Hepatocyte (in vitro differentiated cells): Measurements from ENCODE around the gene F13A1. TPM values are rescaled to one million over a fixed set of nuclear protein-coding genes. Genes with fewer than 3 reads are reported as not detected.

Source experiments
- DNase-seq: peaks from one replicate; pipeline ENCODE4 v3.0.0-alpha.2; 2016; ENCODE audit warnings: low spot score
- H2AFZ ChIP-seq: fragments of 200-600 bp; sonication (generic); 2 replicates; pipeline ENCODE4 v1.6.0; 2016; ENCODE audit warnings: antibody characterized with exemption, mild to moderate bottlenecking
- H3K27ac ChIP-seq: fragments of 200-600 bp; sonication (generic); 2 replicates; pipeline ENCODE4 v1.5.1; 2016; ENCODE audit warnings: mild to moderate bottlenecking
- H3K27me3 ChIP-seq: fragments of 200-600 bp; sonication (generic); 2 replicates; pipeline ENCODE4 v1.6.1; 2016
- H3K36me3 ChIP-seq: fragments of 200-600 bp; sonication (generic); replicated peaks from 2 replicates; pipeline ENCODE4 v1.5.1; 2016; ENCODE audit warnings: low read depth; ENCODE audit not compliant: insufficient read depth
- H3K4me1 ChIP-seq: fragments of 200-600 bp; sonication (generic); 2 replicates; pipeline ENCODE4 v1.5.1; 2016; ENCODE audit warnings: mild to moderate bottlenecking, moderate library complexity; ENCODE audit not compliant: insufficient read depth
- H3K4me2 ChIP-seq: fragments of 200-600 bp; sonication (generic); 2 replicates; pipeline ENCODE4 v1.6.0; 2016
- H3K4me3 ChIP-seq: fragments of 200-600 bp; sonication (generic); 2 replicates; pipeline ENCODE4 v1.5.1; 2016; ENCODE audit warnings: mild to moderate bottlenecking
- H3K79me2 ChIP-seq: fragments of 200-600 bp; sonication (generic); 2 replicates; pipeline ENCODE4 v1.6.0; 2017; ENCODE audit warnings: mild to moderate bottlenecking
- H3K9me2 ChIP-seq: fragments of 200-600 bp; sonication (generic); replicated peaks from 2 replicates; pipeline ENCODE4 v1.6.0; 2017; ENCODE audit warnings: mild to moderate bottlenecking; ENCODE audit not compliant: insufficient read depth
- H3K9me3 ChIP-seq: fragments of 200-600 bp; sonication (generic); 2 replicates; pipeline ENCODE4 v1.5.1; 2016; ENCODE audit warnings: low read depth, mild to moderate bottlenecking
- H4K20me1 ChIP-seq: fragments of 200-600 bp; sonication (generic); 2 replicates; pipeline ENCODE4 v1.6.0; 2016; ENCODE audit warnings: mild to moderate bottlenecking; ENCODE audit not compliant: insufficient read depth, poor library complexity, severe bottlenecking
- EZH2 ChIP-seq: fragments of 200-600 bp; sonication (generic); IDR thresholded peaks from 2 replicates; pipeline ENCODE4 v1.6.1; 2016; ENCODE audit warnings: antibody characterized with exemption, mild to moderate bottlenecking, borderline replicate concordance
- EZH2phosphoT487 ChIP-seq: fragments of 200-600 bp; sonication (generic); IDR thresholded peaks from one replicate; pipeline ENCODE4 v1.6.1; 2018; ENCODE audit warnings: antibody characterized with exemption, mild to moderate bottlenecking, low read depth, moderate library complexity; ENCODE audit not compliant: unreplicated experiment, severe bottlenecking
- WGBS: methylation state at CpG from one replicate; pipeline ENCODE4 v1.1.6; 2016; ENCODE audit warnings: low lambda C conversion rate; ENCODE audit errors: missing lambda C conversion rate; 5-methylcytosine and 5-hydroxymethylcytosine counted together
- polyA plus RNA-seq: library from polyadenylated mRNA; unstranded; fragments of >200 nt; fragmentation: Nextera tagmentation; extraction: Ambion mirVana; gene quantifications from 2 replicates; pipeline ENCODE4 v1.2.1, GENCODE V29; 2016
- total RNA-seq: library from RNA; depleted of rRNA; stranded (reverse); fragments of >200 nt; gene quantifications from 2 replicates; pipeline ENCODE4 v1.2.3, GENCODE V29; 2014
- TF ChIP-seq, protein P1 (sequence below): fragments of 200-600 bp; sonication (generic); IDR thresholded peaks from 2 replicates; pipeline ENCODE4 v1.5.1; 2016; ENCODE audit warnings: antibody characterized with exemption, mild to moderate bottlenecking; ENCODE audit not compliant: poor library complexity

The F13A1 gene
- total and polyA plus RNA-seq, 2 experiments from 2014 or later = 3.7 to 8.5 TPM

- no peaks in the 10 kb centered on the region for H3K9me2 ChIP-seq
- no peak overlapping the region for H3K4me2 ChIP-seq
- no peaks in the 10 kb centered on the region for H3K79me2 ChIP-seq
- TF ChIP-seq, protein P1, sequence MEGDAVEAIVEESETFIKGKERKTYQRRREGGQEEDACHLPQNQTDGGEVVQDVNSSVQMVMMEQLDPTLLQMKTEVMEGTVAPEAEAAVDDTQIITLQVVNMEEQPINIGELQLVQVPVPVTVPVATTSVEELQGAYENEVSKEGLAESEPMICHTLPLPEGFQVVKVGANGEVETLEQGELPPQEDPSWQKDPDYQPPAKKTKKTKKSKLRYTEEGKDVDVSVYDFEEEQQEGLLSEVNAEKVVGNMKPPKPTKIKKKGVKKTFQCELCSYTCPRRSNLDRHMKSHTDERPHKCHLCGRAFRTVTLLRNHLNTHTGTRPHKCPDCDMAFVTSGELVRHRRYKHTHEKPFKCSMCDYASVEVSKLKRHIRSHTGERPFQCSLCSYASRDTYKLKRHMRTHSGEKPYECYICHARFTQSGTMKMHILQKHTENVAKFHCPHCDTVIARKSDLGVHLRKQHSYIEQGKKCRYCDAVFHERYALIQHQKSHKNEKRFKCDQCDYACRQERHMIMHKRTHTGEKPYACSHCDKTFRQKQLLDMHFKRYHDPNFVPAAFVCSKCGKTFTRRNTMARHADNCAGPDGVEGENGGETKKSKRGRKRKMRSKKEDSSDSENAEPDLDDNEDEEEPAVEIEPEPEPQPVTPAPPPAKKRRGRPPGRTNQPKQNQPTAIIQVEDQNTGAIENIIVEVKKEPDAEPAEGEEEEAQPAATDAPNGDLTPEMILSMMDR = no peak
- TF ChIP-seq EZH2phosphoT487 (no peak), EZH2 (no peak)
- H3K36me3 ChIP-seq = no peaks in the 10 kb centered on the region
- WGBS = 86% methylated on average over 4 of the region's 4 CpGs
- H3K27me3 ChIP-seq = peaks cover 25% of the 10 kb centered on the region
- no peaks in the 10 kb centered on the region for H3K9me3 ChIP-seq
- no peak for DNase-seq
- H2AFZ ChIP-seq = no peak overlapping the region
- H3K27ac ChIP-seq = no peak overlapping the region
- no peaks in the 10 kb centered on the region for H3K4me1 ChIP-seq
- H3K4me3 ChIP-seq = no peak overlapping the region
- H4K20me1 ChIP-seq = no peaks in the 10 kb centered on the region
These were observed 30.2 kb upstream of the F13A1 start for GRCh38 chr6:6350696-6351095.

- TF ChIP-seq EZH2 (no peak), EZH2phosphoT487 (no peak)
- TF ChIP-seq, protein P1 = no peak
- Histone ChIP-seq H3K36me3 (no peaks in the 10 kb centered on the region), H4K20me1 (no peaks in the 10 kb centered on the region), H2AFZ (no peak overlapping the region), H3K79me2 (no peaks in the 10 kb centered on the region), H3K4me3 (no peak overlapping the region), H3K4me1 (no peaks in the 10 kb centered on the region), H3K9me3 (no peaks in the 10 kb centered on the region), H3K27ac (no peak overlapping the region), H3K27me3 (peaks cover 22% of the 10 kb centered on the region), H3K4me2 (no peak overlapping the region), H3K9me2 (no peaks in the 10 kb centered on the region)
- WGBS = 79% methylated on average over 5 of the region's 5 CpGs
- DNase-seq = no peak
These were observed 27.8 kb upstream of the F13A1 start for GRCh38 chr6:6348256-6348655.

- no peaks in the 10 kb centered on the region for H3K36me3 ChIP-seq
- no peak overlapping the region for H2AFZ ChIP-seq
- no peak overlapping the region for H3K4me3 ChIP-seq
- H3K9me3 ChIP-seq = no peaks in the 10 kb centered on the region
- no peaks in the 10 kb centered on the region for H3K4me1 ChIP-seq
- H4K20me1 ChIP-seq = no peaks in the 10 kb centered on the region
- H3K4me2 ChIP-seq = no peak overlapping the region
- no peaks in the 10 kb centered on the region for H3K9me2 ChIP-seq
- H3K27ac ChIP-seq = no peak overlapping the region
- H3K27me3 ChIP-seq = peaks cover 22% of the 10 kb centered on the region
- TF ChIP-seq, protein P1 = no peak
- TF ChIP-seq EZH2 = no peak
- no peak for TF ChIP-seq EZH2phosphoT487
- no peaks in the 10 kb centered on the region for H3K79me2 ChIP-seq
- 80% methylated on average over 3 of the region's 3 CpGs for WGBS
- DNase-seq = no peak
These were observed 26.1 kb upstream of the F13A1 start for GRCh38 chr6:6346427-6347023.
